ENCODE data around the gene MARCHF9.
"Not testable (repeated sequence)": the region's sequence is repeated elsewhere in the genome, so short reads cannot be mapped to it uniquely, and the experiment has no call there.

Gene MARCHF9

GRCh38 chr12:57769594-57769993 is 14.7 kb downstream of the MARCHF9 start:
- DNase-seq (ENCODE audit: low read depth in 2 of 2): no peak

GRCh38 chr12:57770734-57771133 is 15.8 kb downstream of the MARCHF9 start:
- DNase-seq (ENCODE audit: low read depth in 2 of 2): no peak

- DNase-seq (ENCODE audit: low read depth in 2 of 2): peak; percentile 83 to 89
Measured at GRCh38 chr12:57771236-57771872, 16.5 kb downstream of the MARCHF9 start.

GRCh38 chr12:57771873-57772428 is 17.0 kb downstream of the MARCHF9 start, which contains the start of gene METTL1:
METTL1 (minus strand) TSS chr12:57772105; CDS start chr12:57772083, 22 bp downstream.
- peak; percentile 89 to 94 for DNase-seq (ENCODE audit: low read depth in 2 of 2)

- DNase-seq (ENCODE audit: low read depth in 2 of 2): no peak
Measured at GRCh38 chr12:57772429-57773322, 17.8 kb downstream of the MARCHF9 start, which contains the start of gene EEF1AKMT3. EEF1AKMT3 (plus strand) TSS chr12:57772614; CDS start chr12:57772725, 111 bp downstream.

GRCh38 chr12:57774634-57775033 is 19.7 kb downstream of the MARCHF9 start:
- DNase-seq (ENCODE audit: low read depth in 2 of 2): not testable (repeated sequence)

GRCh38 chr12:57775044-57775443 is 20.1 kb downstream of the MARCHF9 start:
- no peak for DNase-seq (ENCODE audit: low read depth in 2 of 2)

GRCh38 chr12:57775563-57776246 is 20.8 kb downstream of the MARCHF9 start:
- no peak for DNase-seq (ENCODE audit: low read depth in 2 of 2)

GRCh38 chr12:57776247-57776587 is 21.3 kb downstream of the MARCHF9 start:
- no peak for DNase-seq (ENCODE audit: low read depth in 2 of 2)

- DNase-seq (ENCODE audit: low read depth in 2 of 2): no peak
Measured at GRCh38 chr12:57777367-57777766, 22.5 kb downstream of the MARCHF9 start.

- DNase-seq (ENCODE audit: low read depth in 2 of 2): no peak
Measured at GRCh38 chr12:57777911-57778310, 23.0 kb downstream of the MARCHF9 start.

GRCh38 chr12:57779736-57780135 is 24.8 kb downstream of the MARCHF9 start:
- no peak for DNase-seq (ENCODE audit: low read depth in 2 of 2)

- no peak for DNase-seq (ENCODE audit: low read depth in 2 of 2)
Measured at GRCh38 chr12:57780284-57780897, 25.5 kb downstream of the MARCHF9 start.

GRCh38 chr12:57781244-57781643 is 26.3 kb downstream of the MARCHF9 start:
- DNase-seq (ENCODE audit: low read depth in 2 of 2): no peak

- no peak for DNase-seq (ENCODE audit: low read depth in 2 of 2)
Measured at GRCh38 chr12:57781801-57782200, 26.9 kb downstream of the MARCHF9 start.

- DNase-seq (ENCODE audit: low read depth in 2 of 2): no peak
Measured at GRCh38 chr12:57782243-57782607, 27.3 kb downstream of the MARCHF9 start.

- DNase-seq (ENCODE audit: low read depth in 2 of 2): peak; percentile 93 to 96
Measured at GRCh38 chr12:57782608-57783465, 27.9 kb downstream of the MARCHF9 start, which contains the start of gene TSFM. TSFM (plus strand) TSS chr12:57782787; CDS start chr12:57782802, 15 bp downstream.

- no peak for DNase-seq (ENCODE audit: low read depth in 2 of 2)
Measured at GRCh38 chr12:57783466-57783801, 28.5 kb downstream of the MARCHF9 start.

- DNase-seq (ENCODE audit: low read depth in 2 of 2): no peak
Measured at GRCh38 chr12:57783861-57784260, 29.0 kb downstream of the MARCHF9 start.

GRCh38 chr12:57793920-57794319 is 39.0 kb downstream of the MARCHF9 start:
- DNase-seq (ENCODE audit: low read depth in 2 of 2): no peak

- DNase-seq (ENCODE audit: low read depth in 2 of 2): no peak
Measured at GRCh38 chr12:57795354-57795753, 40.5 kb downstream of the MARCHF9 start.

Data from stimulated activated CD8-positive, alpha-beta memory T cell treated with anti-CD3 and anti-CD28 coated beads, Interleukin-7, amount 100 ng/mL, for 4 hours (primary cell).